DND-41 (cell line): ENCODE measurements around the gene STRN4.

ENCODE experiments used
- ATAC-seq: fragments of 200-7000 bp; cut with Tn5 transposase; 3 replicates; pipeline ENCODE4 v1.9.1; 2021; ENCODE audit warnings: low read depth; ENCODE audit not compliant: insufficient read depth
- DNase-seq: peaks from one replicate; pipeline ENCODE4 v3.0.0-alpha.2; 2020
- H2AFZ ChIP-seq: 2 replicates; pipeline ENCODE4 v1.6.0; 2012; ENCODE audit warnings: low read depth, low read length
- H3K27ac ChIP-seq: 2 replicates; pipeline ENCODE4 v1.5.1; 2012; ENCODE audit warnings: low read length, inconsistent platforms
- H3K27me3 ChIP-seq: fragments of 200-600 bp; sonication (generic); 2 replicates; pipeline ENCODE4 v1.6.0; 2012; ENCODE audit warnings: low read length, mild to moderate bottlenecking, inconsistent platforms; ENCODE audit not compliant: insufficient read depth, poor library complexity
- H3K36me3 ChIP-seq: 2 replicates; pipeline ENCODE4 v1.5.1; 2012; ENCODE audit warnings: low read length, inconsistent platforms; ENCODE audit not compliant: insufficient read depth
- H3K4me1 ChIP-seq: 2 replicates; pipeline ENCODE4 v1.5.1; 2012; ENCODE audit warnings: mild to moderate bottlenecking, low read length; ENCODE audit not compliant: insufficient read depth
- H3K4me2 ChIP-seq: 2 replicates; pipeline ENCODE4 v1.6.0; 2012; ENCODE audit warnings: mild to moderate bottlenecking, moderate library complexity, low read length, inconsistent platforms; ENCODE audit not compliant: insufficient read depth
- H3K4me3 ChIP-seq, 2 experiments: fragments of 200-600 bp in 1 of 2; shearing (Covaris generic) in 1 of 2; 2 replicates each; pipeline ENCODE4 v1.5.1; 2012 to 2016; ENCODE audit warnings: inconsistent platforms in 2 of 2, low read length in 2 of 2, mild to moderate bottlenecking in 2 of 2, low read depth in 1 of 2, moderate library complexity in 1 of 2
- H3K79me2 ChIP-seq: 2 replicates; pipeline ENCODE4 v1.6.0; 2012; ENCODE audit warnings: low read length, inconsistent platforms; ENCODE audit not compliant: insufficient read depth
- H3K9ac ChIP-seq: 2 replicates; pipeline ENCODE4 v1.6.0; 2012; ENCODE audit warnings: low read depth, mild to moderate bottlenecking, inconsistent platforms, low read length, moderate library complexity
- H3K9me3 ChIP-seq: 2 replicates; pipeline ENCODE4 v1.5.1; 2012; ENCODE audit warnings: low read length, moderate library complexity, mild to moderate bottlenecking, inconsistent platforms; ENCODE audit not compliant: insufficient read depth, severe bottlenecking
- H4K20me1 ChIP-seq: 2 replicates; pipeline ENCODE4 v1.6.0; 2012; ENCODE audit warnings: low read length; ENCODE audit not compliant: insufficient read depth
- CTCF ChIP-seq: IDR thresholded peaks from 2 replicates; pipeline ENCODE4 v1.5.1; 2012; ENCODE audit warnings: borderline replicate concordance, low read length, moderate library complexity, mild to moderate bottlenecking; ENCODE audit not compliant: poor library complexity, severe bottlenecking; ENCODE audit errors: extremely low read depth
- EZH2 ChIP-seq: IDR thresholded peaks from 3 replicates; pipeline ENCODE4 v1.6.1; 2012; ENCODE audit warnings: borderline replicate concordance, low read depth, mild to moderate bottlenecking, moderate library complexity, low read length, inconsistent platforms; ENCODE audit not compliant: severe bottlenecking

The STRN4 gene

GRCh38 chr19:46725036-46725820 lies 21.0 kb downstream of the STRN4 start:
- ATAC-seq (no peak), DNase-seq (no peak)
- H3K9me3 ChIP-seq: no peaks in the 10 kb centered on the region
- H3K27ac ChIP-seq: no peak overlapping the region
- H3K36me3 ChIP-seq: peaks cover 100% of the 10 kb centered on the region
- H3K27me3 ChIP-seq: no peaks in the 10 kb centered on the region
- H3K79me2 ChIP-seq: peaks cover 28% of the 10 kb centered on the region
- no peak for TF ChIP-seq EZH2
- TF ChIP-seq CTCF: no peak
- peaks cover 84% of the 10 kb centered on the region for H4K20me1 ChIP-seq
- H3K4me1 ChIP-seq: peaks cover 9% of the 10 kb centered on the region; the same call in 1 of the 2 replicates
- no peak overlapping the region for H2AFZ ChIP-seq
- no peak overlapping the region for H3K4me2 ChIP-seq
- no peak overlapping the region for H3K9ac ChIP-seq
- no peak overlapping the region for H3K4me3 ChIP-seq

DNA sequence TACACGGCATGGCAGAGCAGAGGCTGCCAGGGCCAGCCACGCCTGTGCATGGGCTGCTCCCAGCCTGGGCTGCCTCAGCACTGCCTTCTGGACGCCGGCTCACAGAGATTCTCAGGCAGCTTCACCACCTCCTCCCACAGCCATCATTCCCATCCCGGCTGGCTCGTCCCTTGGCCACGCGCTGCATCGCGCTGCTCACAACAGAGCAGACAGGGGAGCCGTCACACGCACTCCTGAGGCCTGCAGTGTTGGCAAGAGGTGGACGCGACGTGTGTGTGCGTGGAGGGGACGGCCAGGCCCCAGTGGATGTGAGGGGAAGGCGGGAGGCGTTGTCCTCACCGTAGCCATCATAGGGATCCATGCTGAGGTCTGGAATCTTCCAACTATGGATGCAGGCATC lies 21.8 kb downstream of the STRN4 start:
- Histone ChIP-seq H3K36me3 (peaks cover 100% of the 10 kb centered on the region), H3K9me3 (no peaks in the 10 kb centered on the region), H3K4me3 (no peak overlapping the region), H3K4me1 (peaks cover 14% of the 10 kb centered on the region), H3K79me2 (peaks cover 26% of the 10 kb centered on the region), H3K9ac (no peak overlapping the region), H4K20me1 (peaks cover 82% of the 10 kb centered on the region), H3K4me2 (no peak overlapping the region), H3K27ac (no peak overlapping the region), H3K27me3 (no peaks in the 10 kb centered on the region), H2AFZ (no peak overlapping the region)
- TF ChIP-seq CTCF: no peak
- no peak for TF ChIP-seq EZH2
- no peak for ATAC-seq
- no peak for DNase-seq

GRCh38 chr19:46723471-46723870 lies 22.8 kb downstream of the STRN4 start:
- no peaks in the 10 kb centered on the region for H3K9me3 ChIP-seq
- TF ChIP-seq CTCF (no peak), EZH2 (no peak)
- no peak overlapping the region for H2AFZ ChIP-seq
- no peak for DNase-seq
- 0 out of 2 replicates have a peak overlapping the region, but pooled peaks have one; percentile 6 for H3K27ac ChIP-seq
- H3K4me1 ChIP-seq: peaks cover 24% of the 10 kb centered on the region
- no peak for ATAC-seq
- H3K36me3 ChIP-seq: peaks cover 96% of the 10 kb centered on the region
- no peak overlapping the region for H3K4me2 ChIP-seq
- H4K20me1 ChIP-seq: peaks cover 82% of the 10 kb centered on the region
- no peak overlapping the region; the same call in 1 of the 2 replicates for H3K9ac ChIP-seq
- H3K4me3 ChIP-seq: no peak overlapping the region
- H3K27me3 ChIP-seq: no peaks in the 10 kb centered on the region
- H3K79me2 ChIP-seq: peaks cover 17% of the 10 kb centered on the region
